Fibroblast of skin of abdomen (primary cell): Measurements from ENCODE around the gene RD3L.

ENCODE experiments used
- DNase-seq: peaks from one replicate; pipeline ENCODE4 v3.0.0-alpha.2; 2013

The RD3L gene

DNA sequence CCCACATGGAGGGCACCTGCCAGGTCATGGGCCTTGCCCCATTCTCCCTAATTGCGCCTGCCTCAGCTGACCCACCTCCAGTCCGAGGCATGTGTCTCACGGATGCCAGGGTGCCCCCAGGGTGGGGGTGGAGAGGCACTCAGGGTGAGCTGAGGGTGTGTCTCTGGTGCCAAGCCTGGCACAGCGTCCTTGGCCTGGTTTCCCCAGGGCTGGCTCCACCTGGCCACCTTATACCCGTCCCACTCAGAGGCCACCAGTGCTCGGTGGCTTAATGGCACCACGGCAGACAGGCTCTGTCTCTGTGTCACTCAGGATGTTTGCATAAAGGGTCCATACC lies 47.6 kb downstream of the RD3L start:
- no peak for DNase-seq

DNA sequence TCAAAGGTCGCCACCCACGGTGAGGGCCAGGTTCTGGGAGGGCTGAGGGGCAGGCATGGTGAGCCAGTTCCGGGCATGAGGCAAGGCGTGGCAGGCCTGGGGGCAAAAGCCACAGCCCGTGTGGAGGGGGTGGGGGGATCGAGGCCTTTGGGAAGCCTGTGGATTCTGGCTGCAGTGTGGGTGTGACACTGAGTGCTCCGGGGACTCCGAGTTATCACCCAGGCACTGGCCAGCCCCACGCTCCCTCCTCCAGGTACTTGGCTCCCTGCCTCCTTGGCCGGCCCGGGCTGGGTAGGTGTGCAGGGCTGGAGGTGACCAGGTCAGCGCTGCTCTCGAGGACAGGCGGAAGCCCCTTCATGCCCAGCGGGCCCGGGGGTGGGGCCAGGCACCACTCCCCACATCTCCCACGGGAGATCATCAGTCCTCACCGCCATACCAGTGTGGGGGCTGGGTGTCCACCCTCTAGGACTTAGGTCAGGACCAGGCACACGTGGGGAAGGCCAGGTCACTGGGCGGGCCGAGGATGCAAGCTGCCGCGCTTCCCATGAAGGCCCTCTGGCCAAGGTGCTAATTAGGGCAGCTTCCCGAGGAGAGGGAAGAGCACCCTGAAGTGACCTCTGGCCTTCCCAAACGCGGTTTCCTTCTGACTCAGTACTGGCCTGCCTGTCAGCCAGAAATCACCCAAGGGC lies 48.2 kb downstream of the RD3L start:
- no peak for DNase-seq

DNA sequence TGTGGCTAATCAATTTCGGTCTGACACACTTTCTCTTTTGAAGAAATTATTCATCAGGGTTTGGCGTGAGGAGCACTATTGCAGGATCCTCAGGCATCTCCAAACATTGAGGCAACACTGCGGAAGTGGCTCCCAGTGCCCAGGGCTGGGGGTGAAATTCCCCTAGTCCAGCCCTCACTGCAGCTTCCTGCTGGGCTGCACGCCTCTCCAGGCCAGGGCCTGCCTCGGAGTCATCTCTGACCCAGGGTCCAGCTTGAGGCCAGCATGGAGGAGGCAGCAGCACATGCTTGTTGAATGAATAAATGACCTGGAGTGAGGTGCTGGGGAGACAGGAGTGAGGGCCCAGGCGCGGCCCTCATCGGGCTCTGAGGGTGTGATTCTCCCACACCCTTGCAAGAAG lies 50.1 kb downstream of the RD3L start:
- DNase-seq, result no peak

GRCh38 chr14:103891667-103892215 lies 50.6 kb downstream of the RD3L start:
- no peak for DNase-seq

DNA sequence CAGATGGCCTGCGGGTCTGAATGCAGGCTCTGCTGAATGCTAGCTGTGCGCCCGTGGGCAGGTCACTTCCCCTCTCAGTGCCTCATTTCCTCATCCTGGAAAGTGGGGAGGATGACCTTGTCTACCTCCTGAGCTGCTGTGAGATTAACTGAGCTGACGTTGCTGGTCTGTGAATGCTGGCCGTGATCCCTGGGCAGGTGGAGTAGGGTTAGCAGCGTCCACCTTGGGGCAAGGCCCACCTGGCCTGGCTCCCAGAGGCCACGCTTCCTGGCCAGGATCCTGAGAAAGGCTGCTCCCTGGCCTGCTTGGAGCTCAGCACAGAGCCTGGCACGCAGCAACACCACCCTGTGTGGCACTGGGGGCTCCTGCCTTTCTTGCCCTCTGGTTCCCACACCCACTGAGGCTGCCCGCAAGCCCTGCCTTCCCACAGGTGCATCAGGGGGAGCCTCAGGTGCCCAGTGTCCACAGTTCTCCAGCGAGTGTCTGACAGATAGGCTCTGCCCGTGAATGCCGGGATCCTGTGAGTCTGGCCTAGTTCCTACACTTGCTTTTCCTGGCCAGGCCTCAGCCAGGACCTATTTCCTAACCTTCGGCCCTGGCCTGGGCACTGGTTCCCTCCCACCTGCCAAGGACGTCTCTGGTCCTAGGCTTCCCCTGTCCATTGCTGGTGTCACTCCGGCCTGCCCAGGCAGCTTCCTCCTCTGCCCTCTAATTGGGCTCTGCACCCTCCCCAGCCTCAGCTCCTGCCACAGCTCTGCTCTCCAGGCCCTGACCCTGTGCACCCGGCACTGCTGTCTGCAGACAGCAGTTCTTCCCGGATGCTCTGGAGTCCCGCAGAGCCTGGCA lies 51.3 kb downstream of the RD3L start:
- DNase-seq, result no peak
